ENCODE results near the gene PTPN6. TPM values are rescaled to one million over a fixed set of nuclear protein-coding genes. Genes with fewer than 3 reads are reported as not detected.
A peak's percentile ranks its signal among the peaks of the same experiment; 100 is the strongest.

PTPN6 gene
- total and polyA plus RNA-seq, 2 of the 4 experiments (the other 2 are of a cell fraction), result under 0.01 to 0.14 TPM

DNA sequence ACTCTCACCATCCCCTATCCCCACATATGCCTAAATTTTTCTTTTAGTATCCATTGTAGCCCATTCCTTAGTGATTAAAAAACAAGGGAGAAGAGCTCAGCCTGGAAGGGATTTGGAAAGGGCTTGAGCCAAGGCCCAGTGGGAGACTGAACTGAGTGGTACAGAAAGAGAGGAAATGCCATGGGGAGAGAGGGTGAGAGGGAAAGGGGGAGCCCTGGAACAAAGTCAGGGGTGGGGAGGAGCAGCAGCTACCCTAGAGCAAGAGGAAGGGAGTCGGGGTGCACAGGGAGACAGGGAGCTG is 26.0 kb upstream of the PTPN6 start:
- Histone ChIP-seq H4K91ac (ENCODE audit: insufficient read depth, low read depth, low read length) (peak overlapping the region; percentile 92), H3K4me1 (ENCODE audit: control insufficient read depth, insufficient read depth, low read length) (peaks cover 25% of the 10 kb centered on the region), H3K9me1 (ENCODE audit: insufficient read depth, low read length) (0 out of 2 replicates have a peak, but pooled peaks cover 3% of the 10 kb centered on the region), H3K14ac (replicated peaks; ENCODE audit: low read depth, low read length) (peak overlapping the region; percentile 23), H3K79me1 (ENCODE audit: low read depth in 1 of 2, low read length in 2 of 2) (peaks cover 11 to 33% of the 10 kb centered on the region in 2 experiments; a peak in 3 of 4 replicates), H2BK120ac (ENCODE audit: low read depth, low read length) (peak overlapping the region; percentile 75), H3K36me3 (ENCODE audit: control insufficient read depth, insufficient read depth, low read length) (peaks cover 26% of the 10 kb centered on the region), H2AK9ac (replicated peaks; ENCODE audit: low read depth, low read length, poor library complexity) (peak overlapping the region; percentile 98), H3K56ac (ENCODE audit: extremely low read depth, insufficient read depth, low read length) (peak overlapping the region; percentile 60; the same call in 1 of the 2 replicates), H2BK15ac (ENCODE audit: low read depth, low read length) (peak overlapping the region; percentile 59; the same call in 1 of the 3 replicates), H4K5ac (ENCODE audit: low read depth, low read length) (peak overlapping the region; percentile 4), H2BK20ac (ENCODE audit: low read depth, low read length) (peak overlapping the region; percentile 47; the same call in 1 of the 2 replicates), H3K18ac (ENCODE audit: low read depth, low read length) (peak overlapping the region; percentile 27), H3K9me3 (ENCODE audit: control insufficient read depth, insufficient read depth, low read length) (no peaks in the 10 kb centered on the region), H3K4ac (ENCODE audit: low read depth, low read length) (peak overlapping the region; percentile 98), H2BK5ac (ENCODE audit: low read depth, low read length, poor library complexity, severe bottlenecking) (peak overlapping the region; percentile 89), H2AFZ (replicated peaks; ENCODE audit: low read length, poor library complexity) (peak overlapping the region; percentile 90), H4K20me1 (ENCODE audit: insufficient read depth, low read length) (peaks cover 17% of the 10 kb centered on the region), H4K8ac (ENCODE audit: low read depth in 2 of 2, low read length in 2 of 2) (peak overlapping the region; percentile 61 to 94; a peak in 3 of 4 replicates), H3K27ac (ENCODE audit: insufficient read depth, low read length) (peak overlapping the region; percentile 93), H3K9ac (ENCODE audit: low read depth, low read length) (peak overlapping the region; percentile 67), H3K4me2 (ENCODE audit: low read depth, low read length) (peak overlapping the region; percentile 66; the same call in 1 of the 2 replicates), H2AK5ac (ENCODE audit: low read depth, low read length) (peak overlapping the region; percentile 92), H3K23ac (ENCODE audit: low read depth, low read length) (peak overlapping the region; percentile 92), H3K27me3 (ENCODE audit: control insufficient read depth, insufficient read depth, low read length) (no peaks in the 10 kb centered on the region), H3K4me3 (ENCODE audit: insufficient read depth, low read depth, low read length) (no peak overlapping the region)
- no peak for ATAC-seq (ENCODE audit: low read depth)
- dilution Hi-C loops (cut with HindIII; ENCODE audit: low sequenced_read_pairs, unreplicated experiment) (no loop called here), in situ Hi-C loops (cut with MboI; ENCODE audit: low sequenced_read_pairs) (no loop called here), intact Hi-C loops (cut with micrococcal nuclease) (loop anchor here (2.0 kb wide), 1 partner anchor 52 kb away; the partner anchor contains the start of gene SPSB2)
- TF ChIP-seq RCOR1 (IDR thresholded peaks at IDR 0.05; ENCODE audit: insufficient replicate concordance, low read length), result no peak
- TF ChIP-seq MXI1 (IDR thresholded peaks at IDR 0.05; ENCODE audit: borderline replicate concordance, low read depth, low read length), result no peak
- TF ChIP-seq MAFK (IDR thresholded peaks at IDR 0.05; ENCODE audit: low read depth, low read length), result no peak
- TF ChIP-seq BHLHE40 (IDR thresholded peaks at IDR 0.05; ENCODE audit: low read depth, low read length), result no peak
- no peak for TF ChIP-seq POLR2A (IDR thresholded peaks at IDR 0.05; ENCODE audit: low read depth, low read length)
- no peak for TF ChIP-seq NFE2L2 (IDR thresholded peaks at IDR 0.05; ENCODE audit: low read depth, low read length)
- BruUV-seq (replicated peaks), result no TSS peak
- WGBS, 2 experiments (ENCODE audit: extremely low coverage in 2 of 2, insufficient read length in 1 of 2), result 20% methylated on average over 1 of the region's 1 CpG; no CpG with 5 or more reads in 1 of the 2 experiments
- CTCF ChIA-PET, result interaction anchor here (0.7 to 1.4 kb wide), 5 partner anchors 34 to 187 kb away, joined by 3 to 5 read pairs (median 3); partner anchors contain the start of gene SPSB2
- DNase-seq, result no peak
- POLR2A ChIA-PET (ENCODE audit: unreplicated experiment), result interaction anchor here (0.7 to 2.2 kb wide), 5 partner anchors 12 to 184 kb away, joined by 3 to 11 read pairs (median 3); partner anchors contain the start of genes C12orf57, C1RL, LRRC23 and RNU7-1
